Measurements from ENCODE around the gene SRGAP2.
"Not testable (repeated sequence)": the region's sequence is repeated elsewhere in the genome, so short reads cannot be mapped to it uniquely, and the experiment has no call there.

DNA sequence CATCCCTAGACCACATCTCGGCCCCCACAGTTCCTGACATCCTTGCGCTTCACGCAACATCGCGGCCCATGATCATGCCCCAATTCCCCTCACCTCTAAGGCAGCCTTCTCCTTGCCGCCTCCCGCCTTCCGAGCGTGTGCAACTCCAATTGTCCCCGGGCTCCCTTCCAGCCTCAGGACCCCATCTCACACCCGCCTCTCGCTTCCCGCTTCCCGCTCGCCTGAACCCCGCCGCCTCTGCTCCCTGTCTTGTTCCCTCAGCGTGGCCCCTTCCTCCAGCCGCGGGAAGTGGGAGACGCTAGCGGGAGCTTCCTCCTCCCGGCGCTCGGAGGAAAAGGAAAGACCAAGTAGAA is 794 bp downstream of the SRGAP2 start:
- TF ChIP-seq ELF4 (CRISPR knock-in tag; IDR thresholded peaks at IDR 0.05; ENCODE audit: low read depth); ZNF512 (CRISPR knock-in tag; IDR thresholded peaks at IDR 0.05; ENCODE audit: borderline replicate concordance); USF1 (CRISPR knock-in tag; IDR thresholded peaks at IDR 0.05); TCF7 (CRISPR knock-in tag; IDR thresholded peaks at IDR 0.05; ENCODE audit: low read depth); CTCF (IDR thresholded peaks at IDR 0.05); NR2C2 (CRISPR knock-in tag; IDR thresholded peaks at IDR 0.05); ATF1 (CRISPR knock-in tag; IDR thresholded peaks at IDR 0.05); FOXP1 (CRISPR knock-in tag; IDR thresholded peaks at IDR 0.05; ENCODE audit: borderline replicate concordance): not testable (repeated sequence)
- TF ChIP-seq, protein P1, sequence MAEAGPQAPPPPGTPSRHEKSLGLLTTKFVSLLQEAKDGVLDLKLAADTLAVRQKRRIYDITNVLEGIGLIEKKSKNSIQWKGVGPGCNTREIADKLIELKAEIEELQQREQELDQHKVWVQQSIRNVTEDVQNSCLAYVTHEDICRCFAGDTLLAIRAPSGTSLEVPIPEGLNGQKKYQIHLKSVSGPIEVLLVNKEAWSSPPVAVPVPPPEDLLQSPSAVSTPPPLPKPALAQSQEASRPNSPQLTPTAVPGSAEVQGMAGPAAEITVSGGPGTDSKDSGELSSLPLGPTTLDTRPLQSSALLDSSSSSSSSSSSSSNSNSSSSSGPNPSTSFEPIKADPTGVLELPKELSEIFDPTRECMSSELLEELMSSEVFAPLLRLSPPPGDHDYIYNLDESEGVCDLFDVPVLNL (CRISPR knock-in tag; IDR thresholded peaks at IDR 0.05; ENCODE audit: borderline replicate concordance, low read depth), result not testable (repeated sequence)
- TF ChIP-seq, protein P2, sequence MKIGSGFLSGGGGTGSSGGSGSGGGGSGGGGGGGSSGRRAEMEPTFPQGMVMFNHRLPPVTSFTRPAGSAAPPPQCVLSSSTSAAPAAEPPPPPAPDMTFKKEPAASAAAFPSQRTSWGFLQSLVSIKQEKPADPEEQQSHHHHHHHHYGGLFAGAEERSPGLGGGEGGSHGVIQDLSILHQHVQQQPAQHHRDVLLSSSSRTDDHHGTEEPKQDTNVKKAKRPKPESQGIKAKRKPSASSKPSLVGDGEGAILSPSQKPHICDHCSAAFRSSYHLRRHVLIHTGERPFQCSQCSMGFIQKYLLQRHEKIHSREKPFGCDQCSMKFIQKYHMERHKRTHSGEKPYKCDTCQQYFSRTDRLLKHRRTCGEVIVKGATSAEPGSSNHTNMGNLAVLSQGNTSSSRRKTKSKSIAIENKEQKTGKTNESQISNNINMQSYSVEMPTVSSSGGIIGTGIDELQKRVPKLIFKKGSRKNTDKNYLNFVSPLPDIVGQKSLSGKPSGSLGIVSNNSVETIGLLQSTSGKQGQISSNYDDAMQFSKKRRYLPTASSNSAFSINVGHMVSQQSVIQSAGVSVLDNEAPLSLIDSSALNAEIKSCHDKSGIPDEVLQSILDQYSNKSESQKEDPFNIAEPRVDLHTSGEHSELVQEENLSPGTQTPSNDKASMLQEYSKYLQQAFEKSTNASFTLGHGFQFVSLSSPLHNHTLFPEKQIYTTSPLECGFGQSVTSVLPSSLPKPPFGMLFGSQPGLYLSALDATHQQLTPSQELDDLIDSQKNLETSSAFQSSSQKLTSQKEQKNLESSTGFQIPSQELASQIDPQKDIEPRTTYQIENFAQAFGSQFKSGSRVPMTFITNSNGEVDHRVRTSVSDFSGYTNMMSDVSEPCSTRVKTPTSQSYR (CRISPR knock-in tag; IDR thresholded peaks at IDR 0.05), result not testable (repeated sequence)
